Peyer's patch (tissue), 4 donors: ENCODE measurements around the gene MOB3A. TPM values are rescaled to one million over a fixed set of nuclear protein-coding genes. Genes with fewer than 3 reads are reported as not detected.
"Not testable (repeated sequence)": the region's sequence is repeated elsewhere in the genome, so short reads cannot be mapped to it uniquely, and the experiment has no call there.

Source experiments
- DNase-seq, 3 donors: peaks; one replicate each; pipeline ENCODE4 v3.0.0-alpha.2; 2017 to 2019
- H3K27ac ChIP-seq, 4 donors: fragments of 200-600 bp; sonication (generic); one replicate each; pipeline ENCODE4 v1.5.1; 2016 to 2019
- H3K27me3 ChIP-seq, 2 donors: fragments of 200-600 bp; sonication (generic); one replicate each; pipeline ENCODE4 v1.5.1; 2019
- H3K36me3 ChIP-seq, 3 donors: fragments of 200-600 bp; sonication (generic); one replicate each; pipeline ENCODE4 v1.5.1; 2016 to 2019
- H3K4me1 ChIP-seq, 4 donors: fragments of 200-600 bp; sonication (generic); one replicate each; pipeline ENCODE4 v1.5.1; 2016 to 2019
- H3K4me3 ChIP-seq, 4 donors: fragments of 200-600 bp; sonication (generic); 1 replicate in 3 of 4; 2 replicates in 1 of 4; pipeline ENCODE4 v1.5.1; 2016 to 2019; ENCODE audit warnings: mild to moderate bottlenecking in 1 of 4
- H3K9me3 ChIP-seq, 4 donors: fragments of 200-600 bp; sonication (generic); one replicate each; pipeline ENCODE4 v1.5.1; 2016 to 2019; ENCODE audit warnings: mild to moderate bottlenecking in 1 of 4
- POLR2A ChIP-seq, 2 donors: fragments of 450-650 bp; IDR thresholded peaks; one replicate each; pipeline ENCODE4 v1.5.1; 2017; ENCODE audit warnings: antibody characterized with exemption in 2 of 2, mild to moderate bottlenecking in 2 of 2, moderate library complexity in 2 of 2
- total RNA-seq, 4 donors: library from RNA; depleted of rRNA; stranded (reverse); fragments of >200 nt; gene quantifications; one replicate each; pipeline ENCODE4 v1.1.0, GENCODE V29; 2016
- TF ChIP-seq, protein P1 (sequence below), 6 experiments: fragments of 450-650 bp in 4 of 6; fragments of 200-600 bp in 2 of 6; sonication (generic) in 1 of 6; IDR thresholded peaks; one replicate each; pipeline ENCODE4 v1.5.1; 2017 to 2019; ENCODE audit warnings: antibody characterized with exemption in 6 of 6, mild to moderate bottlenecking in 3 of 6, moderate library complexity in 1 of 6

The MOB3A gene
- total RNA-seq, 4 donors from 2014 or later = 32.6 to 55.3 (median 35.1) TPM

DNA sequence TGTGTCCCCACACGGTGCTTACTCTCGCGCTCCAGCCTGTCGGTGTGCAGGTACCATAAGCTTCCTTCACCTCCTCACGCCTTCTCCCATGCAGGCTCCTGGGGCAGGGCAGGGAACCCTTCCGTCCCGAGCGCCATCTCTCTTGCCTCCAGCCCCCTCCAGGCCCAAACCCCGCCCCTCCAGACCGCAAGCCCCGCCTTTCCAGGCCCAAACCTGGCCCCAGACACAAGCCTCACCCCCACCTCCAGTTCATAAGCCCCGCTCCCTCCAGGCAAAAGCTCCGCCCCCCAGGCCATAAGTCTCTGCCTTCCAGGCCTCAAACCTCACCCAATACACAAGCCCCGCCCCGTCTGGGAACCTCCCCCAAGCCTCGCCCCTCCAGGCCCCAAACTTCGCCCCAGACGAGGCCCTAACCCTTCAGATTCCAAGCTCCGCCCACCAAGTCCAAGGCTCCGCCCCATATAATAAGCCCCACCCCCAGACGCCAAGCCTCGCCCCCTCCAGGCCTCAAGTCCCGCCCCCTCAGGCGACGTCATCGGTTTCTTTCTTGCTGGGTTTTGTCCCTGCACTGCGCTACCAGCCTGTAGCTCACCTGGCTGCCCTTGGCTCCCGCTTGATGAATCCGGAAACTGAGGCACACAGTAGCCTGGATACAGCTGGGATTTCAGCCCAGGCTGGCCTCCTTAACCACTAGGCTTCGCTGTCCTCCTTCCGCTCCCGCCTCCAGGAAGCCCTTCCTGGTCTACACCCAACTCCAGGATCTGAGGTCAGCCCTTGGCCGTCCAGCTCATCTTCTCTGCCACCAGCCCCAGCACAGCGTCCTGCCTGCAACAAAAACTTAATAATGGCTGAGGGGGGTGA is 61.2 kb downstream of the MOB3A start:
- H3K4me3 ChIP-seq = peak overlapping the region in 2 of 4 donors; percentile 13 to 24
- peak in 2 of 3 donors; percentile 85 to 91 for DNase-seq
- no peaks in the 10 kb centered on the region for H3K27me3 ChIP-seq
- peak overlapping the region in 3 of 4 donors; percentile 45 to 97 (median 76) for H3K27ac ChIP-seq
- peaks cover 0 to 8% (median 3%) of the 10 kb centered on the region in 4 donors for H3K9me3 ChIP-seq
- H3K36me3 ChIP-seq = peaks cover 0 to 23% (median 0%) of the 10 kb centered on the region in 3 donors
- peaks cover 5 to 34% (median 18%) of the 10 kb centered on the region in 4 donors for H3K4me1 ChIP-seq
- peak in 1 of 2 donors; percentile 18 for TF ChIP-seq POLR2A (IDR thresholded peaks at IDR 0.05)
- TF ChIP-seq, protein P1, sequence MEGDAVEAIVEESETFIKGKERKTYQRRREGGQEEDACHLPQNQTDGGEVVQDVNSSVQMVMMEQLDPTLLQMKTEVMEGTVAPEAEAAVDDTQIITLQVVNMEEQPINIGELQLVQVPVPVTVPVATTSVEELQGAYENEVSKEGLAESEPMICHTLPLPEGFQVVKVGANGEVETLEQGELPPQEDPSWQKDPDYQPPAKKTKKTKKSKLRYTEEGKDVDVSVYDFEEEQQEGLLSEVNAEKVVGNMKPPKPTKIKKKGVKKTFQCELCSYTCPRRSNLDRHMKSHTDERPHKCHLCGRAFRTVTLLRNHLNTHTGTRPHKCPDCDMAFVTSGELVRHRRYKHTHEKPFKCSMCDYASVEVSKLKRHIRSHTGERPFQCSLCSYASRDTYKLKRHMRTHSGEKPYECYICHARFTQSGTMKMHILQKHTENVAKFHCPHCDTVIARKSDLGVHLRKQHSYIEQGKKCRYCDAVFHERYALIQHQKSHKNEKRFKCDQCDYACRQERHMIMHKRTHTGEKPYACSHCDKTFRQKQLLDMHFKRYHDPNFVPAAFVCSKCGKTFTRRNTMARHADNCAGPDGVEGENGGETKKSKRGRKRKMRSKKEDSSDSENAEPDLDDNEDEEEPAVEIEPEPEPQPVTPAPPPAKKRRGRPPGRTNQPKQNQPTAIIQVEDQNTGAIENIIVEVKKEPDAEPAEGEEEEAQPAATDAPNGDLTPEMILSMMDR (IDR thresholded peaks at IDR 0.05) = no peak

DNA sequence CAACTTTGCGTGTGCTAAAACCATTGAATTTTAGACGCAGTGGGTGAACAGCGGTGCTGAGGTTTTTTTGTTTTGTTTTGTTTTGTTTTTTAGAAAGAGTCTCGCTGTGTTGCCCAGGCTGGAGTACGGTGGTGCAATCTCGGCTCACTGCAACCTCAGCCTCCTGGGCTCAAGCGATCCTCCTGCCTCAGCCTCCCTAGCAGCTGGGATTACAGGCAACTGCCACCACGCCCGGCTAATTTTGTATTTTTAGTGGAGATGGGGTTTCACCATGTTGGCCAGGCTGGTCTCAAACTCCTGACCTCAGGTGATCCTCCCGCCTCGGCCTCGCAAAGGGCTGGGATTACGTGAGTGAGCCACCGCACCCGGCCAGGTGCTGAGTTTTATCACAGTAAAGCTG is 61.9 kb downstream of the MOB3A start:
- H3K36me3 ChIP-seq = peaks cover 0 to 16% (median 0%) of the 10 kb centered on the region in 3 donors
- peaks cover 5 to 33% (median 18%) of the 10 kb centered on the region in 4 donors for H3K4me1 ChIP-seq
- peak overlapping the region in 2 of 4 donors; percentile 13 to 24 for H3K4me3 ChIP-seq
- not testable (repeated sequence) for H3K9me3 ChIP-seq, DNase-seq, H3K27me3 ChIP-seq
- H3K27ac ChIP-seq = peak overlapping the region in 3 of 4 donors; percentile 45 to 97 (median 76)

DNA sequence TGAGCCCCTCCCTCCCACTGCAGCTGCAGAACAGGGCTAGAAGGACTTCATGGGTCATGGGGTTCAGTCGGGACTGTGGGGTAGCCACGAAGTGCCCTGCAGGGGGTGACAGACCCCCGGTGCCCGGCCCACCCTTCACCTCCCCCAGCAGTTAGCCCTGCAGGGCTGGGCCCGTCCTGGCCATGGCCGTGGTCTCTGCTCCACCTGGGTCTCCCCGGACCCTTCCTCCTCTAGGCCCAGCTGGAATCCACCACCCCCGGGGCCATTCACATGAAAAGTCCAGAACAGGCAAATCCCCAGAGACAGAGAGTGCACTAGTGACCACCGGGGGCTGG is 62.3 kb downstream of the MOB3A start:
- H3K36me3 ChIP-seq = peaks cover 0 to 11% (median 0%) of the 10 kb centered on the region in 3 donors
- H3K27ac ChIP-seq = peak overlapping the region in 2 of 4 donors; percentile 81 to 97
- H3K4me1 ChIP-seq = peaks cover 5 to 37% (median 18%) of the 10 kb centered on the region in 4 donors
- no peaks in the 10 kb centered on the region for H3K27me3 ChIP-seq
- DNase-seq = peak in 1 of 3 donors; percentile 50
- no peak for TF ChIP-seq POLR2A (IDR thresholded peaks at IDR 0.05)
- peaks cover 0 to 8% (median 3%) of the 10 kb centered on the region in 4 donors for H3K9me3 ChIP-seq
- H3K4me3 ChIP-seq = no peak overlapping the region

DNA sequence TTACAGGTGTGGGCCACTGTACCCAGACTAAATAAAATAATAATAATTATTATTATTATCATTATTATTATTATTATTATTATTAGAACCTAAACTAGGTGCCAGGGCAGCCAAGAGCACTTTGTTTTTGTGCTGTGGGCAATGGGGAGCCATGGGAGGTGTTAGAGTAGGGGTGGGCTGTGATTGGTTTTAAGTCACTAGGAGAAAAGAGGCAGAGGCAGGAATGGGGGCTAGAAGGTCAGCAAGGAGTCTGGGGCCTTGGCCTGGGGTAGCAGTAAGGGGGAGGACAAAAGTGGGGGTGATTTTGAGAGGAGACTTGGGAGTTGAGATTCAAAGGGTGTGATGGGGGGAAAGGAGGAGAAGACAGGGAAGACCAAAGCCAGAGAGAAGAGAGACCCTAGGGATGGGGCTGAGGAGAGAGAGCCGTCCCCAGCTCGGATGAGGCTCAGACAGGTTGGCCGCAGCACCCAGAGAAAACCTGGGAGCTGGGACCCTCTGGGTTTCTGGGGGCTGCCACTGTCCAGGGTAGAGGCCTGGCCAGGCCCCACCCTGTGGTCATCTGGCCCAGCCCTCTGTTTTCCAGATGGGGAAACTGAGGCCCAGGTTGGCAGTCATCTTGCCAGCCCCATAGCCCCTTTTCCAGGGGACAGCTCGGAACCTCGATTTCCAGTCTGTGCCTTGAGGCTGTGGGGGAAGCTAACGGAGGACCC is 62.9 kb downstream of the MOB3A start:
- Histone ChIP-seq H3K36me3 (peaks cover 0 to 6% (median 0%) of the 10 kb centered on the region in 3 donors), H3K4me1 (peaks cover 5 to 42% (median 18%) of the 10 kb centered on the region in 4 donors), H3K4me3 (peak overlapping the region in 1 of 4 donors; percentile 8), H3K9me3 (peaks cover 0 to 8% (median 3%) of the 10 kb centered on the region in 4 donors), H3K27ac (peak overlapping the region; percentile 71 to 97 (median 88)), H3K27me3 (no peaks in the 10 kb centered on the region)
- TF ChIP-seq POLR2A (IDR thresholded peaks at IDR 0.05) = no peak
- TF ChIP-seq, protein P1 (IDR thresholded peaks at IDR 0.05) = no peak
- no peak for DNase-seq

DNA sequence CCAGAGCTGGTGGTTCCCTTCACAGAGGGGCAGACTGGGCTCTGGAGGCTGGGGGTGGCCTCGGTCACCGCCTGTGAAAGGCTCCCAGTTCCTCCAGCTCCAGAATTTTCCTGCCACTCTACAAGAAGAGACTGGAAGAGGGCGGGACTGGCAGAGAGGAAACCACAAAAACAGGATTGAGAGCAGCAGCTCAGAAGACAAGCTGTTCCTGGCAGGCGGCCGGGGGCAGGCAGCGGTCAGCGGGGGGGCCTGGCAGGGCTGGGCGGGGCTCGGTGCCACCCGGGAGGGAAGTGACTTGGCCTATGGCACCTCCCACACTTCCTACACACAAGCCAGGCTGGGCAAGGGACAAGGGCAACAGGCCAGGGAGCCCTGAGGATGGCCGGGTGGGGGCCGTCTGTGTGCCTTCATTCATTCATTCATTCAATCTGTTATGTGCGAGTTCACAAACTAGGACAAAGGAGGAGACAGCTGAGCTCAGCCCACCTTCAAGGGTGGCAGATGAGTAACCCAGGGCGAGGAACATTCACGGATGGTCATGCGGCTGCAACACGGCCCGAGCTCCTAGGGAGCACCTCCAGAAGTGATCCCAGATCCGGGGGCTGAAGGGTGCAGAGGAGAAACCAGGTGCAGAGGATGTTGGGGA is 63.7 kb downstream of the MOB3A start:
- H3K27me3 ChIP-seq = no peaks in the 10 kb centered on the region
- no peaks in the 10 kb centered on the region for H3K36me3 ChIP-seq
- peaks cover 5 to 46% (median 18%) of the 10 kb centered on the region in 4 donors for H3K4me1 ChIP-seq
- DNase-seq = peak; percentile 78 to 97 (median 95)
- peak overlapping the region; percentile 71 to 97 (median 88) for H3K27ac ChIP-seq
- H3K4me3 ChIP-seq = peak overlapping the region in 3 of 4 donors; percentile 12 to 28 (median 21)
- TF ChIP-seq, protein P1 (IDR thresholded peaks at IDR 0.05) = no peak
- peak in 1 of 2 donors; percentile 49 for TF ChIP-seq POLR2A (IDR thresholded peaks at IDR 0.05)
- H3K9me3 ChIP-seq = peaks cover 0 to 8% (median 3%) of the 10 kb centered on the region in 4 donors

DNA sequence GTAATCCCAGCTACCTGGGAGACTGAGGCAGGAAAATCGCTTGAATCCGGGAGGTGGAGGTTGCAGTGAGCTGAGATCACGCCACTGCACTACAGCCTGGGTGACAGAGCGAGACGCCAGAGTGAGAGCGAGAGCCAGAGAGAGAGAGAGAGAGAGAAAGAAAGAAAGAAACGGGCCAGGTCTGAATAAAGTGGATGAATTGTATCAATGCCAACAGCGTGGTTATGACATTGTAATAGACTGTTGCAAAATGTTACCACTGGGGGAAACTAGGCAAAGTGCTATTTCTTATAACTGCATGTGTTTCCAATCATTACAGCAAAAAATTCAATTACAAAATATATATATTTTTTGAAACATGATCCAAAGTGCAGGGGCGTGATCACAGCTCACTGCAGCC is 68.8 kb downstream of the MOB3A start:
- no peak overlapping the region for H3K4me3 ChIP-seq
- H3K4me1 ChIP-seq = peaks cover 5 to 34% (median 10%) of the 10 kb centered on the region in 4 donors
- H3K27ac ChIP-seq = peak overlapping the region in 2 of 4 donors; percentile 15 to 42
- no peaks in the 10 kb centered on the region for H3K27me3 ChIP-seq
- TF ChIP-seq, protein P1 (IDR thresholded peaks at IDR 0.05) = no peak
- TF ChIP-seq POLR2A (IDR thresholded peaks at IDR 0.05) = no peak
- H3K9me3 ChIP-seq = no peaks in the 10 kb centered on the region
- no peak for DNase-seq
- no peaks in the 10 kb centered on the region for H3K36me3 ChIP-seq
